SK-N-SH (cell line): Measurements from ENCODE around the gene SESN1. TPM values are rescaled to one million over a fixed set of nuclear protein-coding genes. Genes with fewer than 3 reads are reported as not detected.

ENCODE experiments used
- CTCF ChIA-PET: fragments of 300-600, 350-600 bp; formaldehyde crosslinking; extraction: SDS; loops from one replicate; lab custom pipeline; 2021; lab: Yijun Ruan, JAX
- POLR2A ChIA-PET: fragments of 350-600 bp; sonication (Branson Sonifier 250); formaldehyde crosslinking; extraction: SDS; loops from one replicate; lab custom pipeline; 2020; ENCODE audit warnings: antibody characterized with exemption, inconsistent platforms; lab: Yijun Ruan, JAX
- DNase-seq: peaks from one replicate; pipeline ENCODE4 v3.0.0; 2012
- H2AFZ ChIP-seq: fragments of 200-600 bp; sonication (generic); 2 replicates; pipeline ENCODE4 v1.8.1; 2016; ENCODE audit warnings: antibody characterized with exemption, mild to moderate bottlenecking, low read depth
- H3F3A ChIP-seq: fragments of 200-600 bp; sonication (generic); replicated peaks from 2 replicates; pipeline ENCODE3; 2016; ENCODE audit warnings: antibody characterized with exemption, mild to moderate bottlenecking; ENCODE audit not compliant: insufficient read depth
- H3K27ac ChIP-seq, 2 experiments: fragments of 200-500 bp in 1 of 2; fragments of 200-600 bp in 1 of 2; sonication (Bioruptor generic) in 1 of 2; sonication (generic), shearing (Covaris generic) in 1 of 2; 2 replicates each; pipeline versions ENCODE4 v1.5.1 to v1.6.1; 2014 to 2016; ENCODE audit warnings: low read depth in 2 of 2, inconsistent platforms in 1 of 2, low read length in 1 of 2, mild to moderate bottlenecking in 1 of 2, mixed read lengths in 1 of 2
- H3K27me3 ChIP-seq: fragments of 200-600 bp; sonication (generic), shearing (Covaris generic); 2 replicates; pipeline ENCODE4 v1.6.1; 2016; ENCODE audit warnings: mixed run types; ENCODE audit not compliant: insufficient read depth
- H3K36me3 ChIP-seq, 2 experiments: fragments of 200-500 bp in 1 of 2; fragments of 200-600 bp in 1 of 2; sonication (Bioruptor generic) in 1 of 2; sonication (generic) in 1 of 2; replicated peaks in 1 of 2; 2 replicates each; pipeline versions ENCODE3 to v1.5.1; 2014 to 2016; ENCODE audit warnings: low read length in 1 of 2, mild to moderate bottlenecking in 1 of 2; ENCODE audit not compliant: insufficient read depth in 2 of 2, control insufficient read depth in 1 of 2
- H3K4me1 ChIP-seq, 2 experiments: fragments of 200-500 bp in 1 of 2; fragments of 200-600 bp in 1 of 2; sonication (Bioruptor generic) in 1 of 2; sonication (generic), shearing (Covaris generic) in 1 of 2; 2 replicates each; pipeline versions ENCODE4 v1.5.1 to v1.6.1; 2014 to 2016; ENCODE audit warnings: low read depth in 1 of 2, low read length in 1 of 2, mixed run types in 1 of 2; ENCODE audit not compliant: insufficient read depth in 2 of 2, control insufficient read depth in 1 of 2
- H3K4me2 ChIP-seq: fragments of 200-600 bp; sonication (generic), shearing (Covaris generic); 2 replicates; pipeline ENCODE4 v1.6.1; 2017; ENCODE audit warnings: mixed run types
- H3K4me3 ChIP-seq, 2 experiments: fragments of 200-500 bp in 1 of 2; fragments of 200-600 bp in 1 of 2; sonication (Bioruptor generic) in 1 of 2; sonication (generic), shearing (Covaris generic) in 1 of 2; 2 replicates each; pipeline versions ENCODE4 v1.5.1 to v1.8.1; 2014 to 2016; ENCODE audit warnings: low read depth in 2 of 2, inconsistent platforms in 1 of 2, low read length in 1 of 2, mild to moderate bottlenecking in 1 of 2, mixed read lengths in 1 of 2, moderate library complexity in 1 of 2
- H3K79me2 ChIP-seq: fragments of 200-600 bp; sonication (generic); 2 replicates; pipeline ENCODE4 v1.8.1; 2017; ENCODE audit warnings: mild to moderate bottlenecking; ENCODE audit not compliant: insufficient read depth
- H3K9ac ChIP-seq: fragments of 200-600 bp; sonication (generic); 2 replicates; pipeline ENCODE4 v1.6.1; 2017; ENCODE audit warnings: mixed run types
- H3K9me2 ChIP-seq: fragments of 200-600 bp; sonication (generic); 2 replicates; pipeline ENCODE4 v1.6.1; 2017; ENCODE audit warnings: mixed run types
- H3K9me3 ChIP-seq: fragments of 200-600 bp; sonication (generic); 2 replicates; pipeline ENCODE4 v1.6.1; 2017; ENCODE audit warnings: mixed run types, mild to moderate bottlenecking, moderate library complexity
- H4K20me1 ChIP-seq: fragments of 200-600 bp; sonication (generic); 2 replicates; pipeline ENCODE4 v1.6.1; 2017; ENCODE audit warnings: mild to moderate bottlenecking, mixed run types; ENCODE audit not compliant: insufficient read depth
- CHD2 ChIP-seq: fragments of 150-350 bp; IDR thresholded peaks from 2 replicates; pipeline ENCODE4 v1.6.1; 2018; ENCODE audit warnings: low read length; ENCODE audit not compliant: partially characterized antibody
- EP300 ChIP-seq, 2 experiments: IDR thresholded peaks; 2 replicates each; pipeline versions ENCODE4 v1.4.0 to v1.6.1; 2012; ENCODE audit warnings: borderline replicate concordance in 1 of 2, low read depth in 1 of 2, low read length in 1 of 2
- FOSL2 ChIP-seq: IDR thresholded peaks from 2 replicates; pipeline ENCODE4 v1.4.0; 2012; ENCODE audit warnings: low read depth, mild to moderate bottlenecking, moderate library complexity, borderline replicate concordance
- FOXJ3 ChIP-seq: sonication (generic); formaldehyde crosslinking; IDR thresholded peaks from 2 replicates; pipeline ENCODE4 v1.5.1; 2020; ENCODE audit warnings: mild to moderate bottlenecking, missing genetic modification reagents
- MEF2A ChIP-seq: IDR thresholded peaks from 2 replicates; pipeline ENCODE4 v1.4.0; 2012; ENCODE audit warnings: low read depth, borderline replicate concordance
- NFIC ChIP-seq: IDR thresholded peaks from 2 replicates; pipeline ENCODE4 v1.4.0; 2012; ENCODE audit warnings: borderline replicate concordance
- NRF1 ChIP-seq: IDR thresholded peaks from 2 replicates; pipeline ENCODE4 v1.6.1; 2012; ENCODE audit warnings: low read depth, mild to moderate bottlenecking, low read length
- POLR2AphosphoS5 ChIP-seq: IDR thresholded peaks from 2 replicates; pipeline ENCODE4 v1.6.1; 2012; ENCODE audit warnings: low read depth, low read length
- RAD21 ChIP-seq: IDR thresholded peaks from 2 replicates; pipeline ENCODE4 v1.6.1; 2012; ENCODE audit warnings: mild to moderate bottlenecking, low read length
- RCOR1 ChIP-seq: fragments of 150-350 bp; IDR thresholded peaks from 2 replicates; pipeline ENCODE4 v1.6.1; 2017; ENCODE audit warnings: antibody characterized with exemption, low read length
- RXRA ChIP-seq: IDR thresholded peaks from 2 replicates; pipeline ENCODE4 v1.4.0; 2012; ENCODE audit warnings: low read depth, mild to moderate bottlenecking, borderline replicate concordance
- SIN3A ChIP-seq: IDR thresholded peaks from 2 replicates; pipeline ENCODE4 v1.6.1; 2012; ENCODE audit warnings: low read depth, mild to moderate bottlenecking, low read length, moderate library complexity, borderline replicate concordance
- SMC3 ChIP-seq: IDR thresholded peaks from 2 replicates; pipeline ENCODE4 v1.6.1; 2012; ENCODE audit warnings: low read depth, low read length, improper control_type of control experiment
- TAF1 ChIP-seq: IDR thresholded peaks from 2 replicates; pipeline ENCODE4 v1.6.1; 2012; ENCODE audit warnings: low read depth, mild to moderate bottlenecking, low read length, moderate library complexity, borderline replicate concordance
- YY1 ChIP-seq: IDR thresholded peaks from 2 replicates; pipeline ENCODE4 v1.4.0; 2012; ENCODE audit warnings: low read depth, mild to moderate bottlenecking
- WGBS: methylation state at CpG from one replicate; pipeline ENCODE4 v1.1.6; 2017; ENCODE audit warnings: low lambda C conversion rate; 5-methylcytosine and 5-hydroxymethylcytosine counted together
- polyA plus RNA-seq, 3 experiments: library from polyadenylated mRNA; depleted of rRNA; stranded (reverse); fragments of >200 nt; gene quantifications; 2 replicates each; pipeline ENCODE4 v1.2.3, GENCODE V29; 2012
- TF ChIP-seq, protein P1 (sequence below): IDR thresholded peaks from 2 replicates; pipeline ENCODE4; 2012
- TF ChIP-seq, protein P2 (sequence below): fragments of 150-350 bp; IDR thresholded peaks from 2 replicates; pipeline ENCODE4 v1.6.1; 2016; ENCODE audit warnings: mild to moderate bottlenecking, low read depth, low read length
- TF ChIP-seq, protein P3 (sequence below): IDR thresholded peaks from 2 replicates; pipeline ENCODE4 v1.6.1; 2012; ENCODE audit warnings: mild to moderate bottlenecking, low read depth, low read length, moderate library complexity
- TF ChIP-seq, protein P4 (sequence below): fragments of 200-600 bp; sonication (generic); IDR thresholded peaks from 2 replicates; pipeline ENCODE4 v1.6.1; 2017; ENCODE audit warnings: antibody characterized with exemption, mild to moderate bottlenecking, moderate library complexity
- TF ChIP-seq, protein P5 (sequence below): IDR thresholded peaks from 2 replicates; pipeline ENCODE4 v1.4.0; 2012; ENCODE audit warnings: low read depth, borderline replicate concordance

Gene SESN1
- polyA plus RNA-seq, 1 of the 3 experiments (the other 2 are of a cell fraction) = 13.1 TPM

DNA sequence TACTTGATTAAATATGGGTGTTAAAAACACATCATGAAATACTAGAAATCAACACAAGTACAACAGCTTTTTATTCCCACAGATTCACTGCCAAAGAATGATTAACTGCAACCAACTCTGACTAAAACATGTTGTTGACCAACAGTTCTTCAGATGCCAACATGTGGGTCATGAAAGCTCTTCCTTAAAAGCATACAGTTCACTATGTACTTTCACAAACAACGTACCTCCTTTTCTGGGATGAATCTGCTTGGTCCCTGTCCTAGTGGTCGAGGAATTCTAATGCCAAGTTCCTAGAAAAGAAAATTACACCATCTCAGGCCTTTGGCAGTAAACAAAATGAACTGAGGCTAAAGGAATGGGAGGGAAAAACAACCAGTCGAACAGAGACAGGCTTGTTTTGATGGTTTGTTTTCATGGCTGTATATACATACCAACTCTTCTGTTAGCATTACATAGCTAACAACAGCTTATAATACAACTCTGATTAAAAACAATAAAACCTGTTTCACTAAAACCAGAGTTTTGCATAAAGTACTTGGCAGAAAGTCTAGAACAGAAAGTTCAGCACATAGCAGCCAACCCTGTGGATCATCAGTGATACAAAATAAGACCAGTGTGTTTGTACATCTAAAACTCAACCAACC, 92.5 kb downstream of the SESN1 start:
- Histone ChIP-seq H3K27me3 (no peaks in the 10 kb centered on the region), H3K4me3 (no peak overlapping the region), H3K9me3 (no peaks in the 10 kb centered on the region), H2AFZ (no peak overlapping the region), H3K9me2 (no peaks in the 10 kb centered on the region), H3K9ac (no peak overlapping the region), H3K36me3 (peaks cover 37 to 42% of the 10 kb centered on the region in 2 experiments), H3K27ac (peak overlapping the region in 1 of 2 experiments; percentile 82; a peak in 2 of 4 replicates), H3K79me2 (peaks cover 42% of the 10 kb centered on the region), H3K4me2 (no peak overlapping the region), H4K20me1 (peaks cover 30% of the 10 kb centered on the region; the same call in 1 of the 2 replicates), H3F3A (no peaks in the 10 kb centered on the region), H3K4me1 (peaks cover 4 to 21% of the 10 kb centered on the region in 2 experiments; a peak in 2 of 4 replicates)
- TF ChIP-seq MEF2A (no peak), SMC3 (no peak), YY1 (no peak), NFIC (no peak), TAF1 (no peak), POLR2AphosphoS5 (no peak), EP300 (IDR thresholded peaks at IDR 0.05; ENCODE audit: borderline replicate concordance in 1 of 2, low read depth in 1 of 2, low read length in 1 of 2) (no peak), NRF1 (no peak), RAD21 (no peak), CHD2 (no peak), RXRA (no peak), FOSL2 (no peak), RCOR1 (no peak), SIN3A (no peak), FOXJ3 (no peak)
- TF ChIP-seq, protein P1, sequence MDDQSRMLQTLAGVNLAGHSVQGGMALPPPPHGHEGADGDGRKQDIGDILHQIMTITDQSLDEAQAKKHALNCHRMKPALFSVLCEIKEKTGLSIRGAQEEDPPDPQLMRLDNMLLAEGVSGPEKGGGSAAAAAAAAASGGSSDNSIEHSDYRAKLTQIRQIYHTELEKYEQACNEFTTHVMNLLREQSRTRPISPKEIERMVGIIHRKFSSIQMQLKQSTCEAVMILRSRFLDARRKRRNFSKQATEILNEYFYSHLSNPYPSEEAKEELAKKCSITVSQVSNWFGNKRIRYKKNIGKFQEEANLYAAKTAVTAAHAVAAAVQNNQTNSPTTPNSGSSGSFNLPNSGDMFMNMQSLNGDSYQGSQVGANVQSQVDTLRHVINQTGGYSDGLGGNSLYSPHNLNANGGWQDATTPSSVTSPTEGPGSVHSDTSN = no peak
- TF ChIP-seq, protein P2, sequence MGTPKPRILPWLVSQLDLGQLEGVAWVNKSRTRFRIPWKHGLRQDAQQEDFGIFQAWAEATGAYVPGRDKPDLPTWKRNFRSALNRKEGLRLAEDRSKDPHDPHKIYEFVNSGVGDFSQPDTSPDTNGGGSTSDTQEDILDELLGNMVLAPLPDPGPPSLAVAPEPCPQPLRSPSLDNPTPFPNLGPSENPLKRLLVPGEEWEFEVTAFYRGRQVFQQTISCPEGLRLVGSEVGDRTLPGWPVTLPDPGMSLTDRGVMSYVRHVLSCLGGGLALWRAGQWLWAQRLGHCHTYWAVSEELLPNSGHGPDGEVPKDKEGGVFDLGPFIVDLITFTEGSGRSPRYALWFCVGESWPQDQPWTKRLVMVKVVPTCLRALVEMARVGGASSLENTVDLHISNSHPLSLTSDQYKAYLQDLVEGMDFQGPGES = no peak
- TF ChIP-seq, protein P3, sequence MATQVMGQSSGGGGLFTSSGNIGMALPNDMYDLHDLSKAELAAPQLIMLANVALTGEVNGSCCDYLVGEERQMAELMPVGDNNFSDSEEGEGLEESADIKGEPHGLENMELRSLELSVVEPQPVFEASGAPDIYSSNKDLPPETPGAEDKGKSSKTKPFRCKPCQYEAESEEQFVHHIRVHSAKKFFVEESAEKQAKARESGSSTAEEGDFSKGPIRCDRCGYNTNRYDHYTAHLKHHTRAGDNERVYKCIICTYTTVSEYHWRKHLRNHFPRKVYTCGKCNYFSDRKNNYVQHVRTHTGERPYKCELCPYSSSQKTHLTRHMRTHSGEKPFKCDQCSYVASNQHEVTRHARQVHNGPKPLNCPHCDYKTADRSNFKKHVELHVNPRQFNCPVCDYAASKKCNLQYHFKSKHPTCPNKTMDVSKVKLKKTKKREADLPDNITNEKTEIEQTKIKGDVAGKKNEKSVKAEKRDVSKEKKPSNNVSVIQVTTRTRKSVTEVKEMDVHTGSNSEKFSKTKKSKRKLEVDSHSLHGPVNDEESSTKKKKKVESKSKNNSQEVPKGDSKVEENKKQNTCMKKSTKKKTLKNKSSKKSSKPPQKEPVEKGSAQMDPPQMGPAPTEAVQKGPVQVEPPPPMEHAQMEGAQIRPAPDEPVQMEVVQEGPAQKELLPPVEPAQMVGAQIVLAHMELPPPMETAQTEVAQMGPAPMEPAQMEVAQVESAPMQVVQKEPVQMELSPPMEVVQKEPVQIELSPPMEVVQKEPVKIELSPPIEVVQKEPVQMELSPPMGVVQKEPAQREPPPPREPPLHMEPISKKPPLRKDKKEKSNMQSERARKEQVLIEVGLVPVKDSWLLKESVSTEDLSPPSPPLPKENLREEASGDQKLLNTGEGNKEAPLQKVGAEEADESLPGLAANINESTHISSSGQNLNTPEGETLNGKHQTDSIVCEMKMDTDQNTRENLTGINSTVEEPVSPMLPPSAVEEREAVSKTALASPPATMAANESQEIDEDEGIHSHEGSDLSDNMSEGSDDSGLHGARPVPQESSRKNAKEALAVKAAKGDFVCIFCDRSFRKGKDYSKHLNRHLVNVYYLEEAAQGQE = no peak
- TF ChIP-seq, protein P4, sequence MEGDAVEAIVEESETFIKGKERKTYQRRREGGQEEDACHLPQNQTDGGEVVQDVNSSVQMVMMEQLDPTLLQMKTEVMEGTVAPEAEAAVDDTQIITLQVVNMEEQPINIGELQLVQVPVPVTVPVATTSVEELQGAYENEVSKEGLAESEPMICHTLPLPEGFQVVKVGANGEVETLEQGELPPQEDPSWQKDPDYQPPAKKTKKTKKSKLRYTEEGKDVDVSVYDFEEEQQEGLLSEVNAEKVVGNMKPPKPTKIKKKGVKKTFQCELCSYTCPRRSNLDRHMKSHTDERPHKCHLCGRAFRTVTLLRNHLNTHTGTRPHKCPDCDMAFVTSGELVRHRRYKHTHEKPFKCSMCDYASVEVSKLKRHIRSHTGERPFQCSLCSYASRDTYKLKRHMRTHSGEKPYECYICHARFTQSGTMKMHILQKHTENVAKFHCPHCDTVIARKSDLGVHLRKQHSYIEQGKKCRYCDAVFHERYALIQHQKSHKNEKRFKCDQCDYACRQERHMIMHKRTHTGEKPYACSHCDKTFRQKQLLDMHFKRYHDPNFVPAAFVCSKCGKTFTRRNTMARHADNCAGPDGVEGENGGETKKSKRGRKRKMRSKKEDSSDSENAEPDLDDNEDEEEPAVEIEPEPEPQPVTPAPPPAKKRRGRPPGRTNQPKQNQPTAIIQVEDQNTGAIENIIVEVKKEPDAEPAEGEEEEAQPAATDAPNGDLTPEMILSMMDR = no peak
- TF ChIP-seq, protein P5, sequence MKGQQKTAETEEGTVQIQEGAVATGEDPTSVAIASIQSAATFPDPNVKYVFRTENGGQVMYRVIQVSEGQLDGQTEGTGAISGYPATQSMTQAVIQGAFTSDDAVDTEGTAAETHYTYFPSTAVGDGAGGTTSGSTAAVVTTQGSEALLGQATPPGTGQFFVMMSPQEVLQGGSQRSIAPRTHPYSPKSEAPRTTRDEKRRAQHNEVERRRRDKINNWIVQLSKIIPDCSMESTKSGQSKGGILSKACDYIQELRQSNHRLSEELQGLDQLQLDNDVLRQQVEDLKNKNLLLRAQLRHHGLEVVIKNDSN = no peak
- CTCF ChIA-PET = interaction anchor here (0.9 to 1.4 kb wide), 3 partner anchors 9 to 15 kb away, joined by 3 to 4 read pairs (median 3); no protein-coding TSS in a partner anchor
- DNase-seq = no peak
- WGBS = 87% methylated on average over 3 of the region's 3 CpGs
- POLR2A ChIA-PET = no interaction called here
